HG03095 (cell line): ENCODE data around the gene CLSTN1.

Source experiments
- ATAC-seq: cut with Tn5 transposase; IDR thresholded peaks from one replicate; pipeline ENCODE4 v1.9.1; 2021; ENCODE audit warnings: moderate library complexity; ENCODE audit not compliant: unreplicated experiment

The CLSTN1 gene

DNA sequence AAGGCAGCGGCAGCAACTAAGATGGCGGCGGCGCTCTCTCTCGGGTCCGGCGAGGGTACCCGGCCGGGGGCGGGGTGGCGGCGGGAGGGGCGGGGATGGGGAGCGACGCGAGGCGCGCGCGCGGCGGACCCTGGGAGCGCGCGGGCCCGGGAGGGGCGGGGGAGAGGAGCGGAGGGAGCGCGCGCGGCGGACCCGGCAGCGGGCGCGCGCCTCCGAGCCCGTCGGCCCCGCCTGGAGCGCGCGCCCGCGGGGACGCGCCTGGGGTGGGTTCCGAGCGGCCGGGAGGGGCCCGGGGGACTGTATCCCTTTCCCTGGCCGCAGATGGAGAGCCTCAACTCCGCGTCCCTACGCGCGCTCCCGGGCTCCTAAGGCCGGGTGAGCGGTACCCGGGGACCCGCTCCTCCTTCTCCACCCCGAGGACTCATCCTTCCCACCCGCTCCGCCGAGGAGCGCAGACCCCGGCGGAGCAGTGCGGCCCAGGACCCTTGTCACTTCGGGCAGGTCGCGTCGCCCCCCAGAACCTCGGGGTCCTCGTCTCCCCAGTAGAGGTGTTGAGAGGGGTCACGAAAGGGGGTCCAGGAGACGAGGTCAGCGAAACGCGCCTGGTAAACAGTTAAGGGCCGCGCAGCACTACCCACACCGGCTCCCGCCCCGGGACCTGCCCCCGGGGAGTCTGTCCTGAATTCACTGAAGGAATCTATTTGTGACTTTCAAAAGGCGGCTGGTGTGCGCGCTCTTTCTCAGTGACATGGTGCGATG is at the start of gene CLSTN1:
TSS of gene CLSTN1 (minus strand) at position 23 of the 759 bp plus-strand sequence. CDS start 232 bp downstream, outside the sequence.
- ATAC-seq: peak; percentile 39

GRCh38 chr1:9873385-9873784 is 49.6 kb upstream of the CLSTN1 start:
- no peak for ATAC-seq

DNA sequence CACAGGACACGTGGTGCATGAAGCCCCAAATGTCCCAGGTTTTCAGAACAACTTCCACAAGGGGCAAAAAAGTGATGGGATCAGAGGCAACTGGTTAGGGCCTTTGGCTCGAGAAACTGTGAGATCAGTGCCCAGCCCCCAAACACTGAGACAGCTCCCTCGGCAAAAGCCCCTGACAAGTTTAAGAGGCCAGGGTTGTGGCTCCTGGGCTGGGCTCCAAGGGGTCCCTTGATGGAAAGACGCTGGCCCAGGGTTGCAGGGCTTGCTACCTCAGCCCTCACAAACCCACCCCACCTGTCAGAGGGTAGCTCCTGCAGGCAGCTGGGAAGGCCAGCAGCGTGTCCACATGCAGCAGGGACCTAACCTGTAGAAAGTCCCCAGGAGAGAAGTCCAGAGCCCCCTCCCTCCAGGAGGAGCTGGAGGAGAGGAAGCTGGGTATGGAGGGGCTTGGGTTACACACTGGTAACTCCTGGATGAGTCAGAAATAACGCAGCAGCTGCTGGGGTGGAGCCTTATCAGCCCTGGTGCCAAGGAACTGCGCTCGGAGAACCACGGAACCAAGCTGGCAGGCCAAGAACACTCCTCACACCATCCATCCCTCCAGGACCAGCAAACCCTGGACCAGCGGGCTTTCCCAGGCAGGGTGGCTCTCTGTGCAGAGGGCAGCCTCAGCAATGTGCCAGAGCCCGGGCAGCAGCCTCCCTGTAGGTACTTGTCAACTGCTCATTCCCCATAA is 48.8 kb upstream of the CLSTN1 start:
- ATAC-seq: no peak

GRCh38 chr1:9871707-9872425 is 48.1 kb upstream of the CLSTN1 start:
- no peak for ATAC-seq

- no peak for ATAC-seq
Measured at GRCh38 chr1:9871021-9871420, 47.3 kb upstream of the CLSTN1 start.

- ATAC-seq: no peak
Measured at GRCh38 chr1:9870572-9870971, 46.8 kb upstream of the CLSTN1 start.

DNA sequence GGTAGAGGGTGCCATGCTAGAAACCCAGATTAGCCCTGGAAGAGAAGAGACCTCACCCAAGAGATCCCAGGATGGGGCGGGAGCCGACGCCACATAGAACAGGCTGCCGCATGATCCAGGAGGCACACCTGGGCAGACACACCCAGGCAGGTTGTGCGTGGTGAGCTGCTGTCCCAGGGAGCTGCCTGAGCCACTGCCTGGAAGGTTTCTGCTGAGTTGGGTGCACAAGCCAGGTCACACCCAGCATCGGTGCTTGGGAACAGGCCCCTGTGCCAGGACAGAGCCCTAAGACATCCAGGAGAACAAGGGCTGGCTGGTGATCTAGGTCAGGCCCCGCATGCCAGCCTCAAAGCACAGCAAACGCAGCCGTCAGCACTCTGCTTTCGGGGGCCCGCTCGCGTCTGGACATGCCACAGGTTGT is 46.1 kb upstream of the CLSTN1 start:
- ATAC-seq: no peak

GRCh38 chr1:9868244-9868590 is 44.5 kb upstream of the CLSTN1 start:
- ATAC-seq: no peak

DNA sequence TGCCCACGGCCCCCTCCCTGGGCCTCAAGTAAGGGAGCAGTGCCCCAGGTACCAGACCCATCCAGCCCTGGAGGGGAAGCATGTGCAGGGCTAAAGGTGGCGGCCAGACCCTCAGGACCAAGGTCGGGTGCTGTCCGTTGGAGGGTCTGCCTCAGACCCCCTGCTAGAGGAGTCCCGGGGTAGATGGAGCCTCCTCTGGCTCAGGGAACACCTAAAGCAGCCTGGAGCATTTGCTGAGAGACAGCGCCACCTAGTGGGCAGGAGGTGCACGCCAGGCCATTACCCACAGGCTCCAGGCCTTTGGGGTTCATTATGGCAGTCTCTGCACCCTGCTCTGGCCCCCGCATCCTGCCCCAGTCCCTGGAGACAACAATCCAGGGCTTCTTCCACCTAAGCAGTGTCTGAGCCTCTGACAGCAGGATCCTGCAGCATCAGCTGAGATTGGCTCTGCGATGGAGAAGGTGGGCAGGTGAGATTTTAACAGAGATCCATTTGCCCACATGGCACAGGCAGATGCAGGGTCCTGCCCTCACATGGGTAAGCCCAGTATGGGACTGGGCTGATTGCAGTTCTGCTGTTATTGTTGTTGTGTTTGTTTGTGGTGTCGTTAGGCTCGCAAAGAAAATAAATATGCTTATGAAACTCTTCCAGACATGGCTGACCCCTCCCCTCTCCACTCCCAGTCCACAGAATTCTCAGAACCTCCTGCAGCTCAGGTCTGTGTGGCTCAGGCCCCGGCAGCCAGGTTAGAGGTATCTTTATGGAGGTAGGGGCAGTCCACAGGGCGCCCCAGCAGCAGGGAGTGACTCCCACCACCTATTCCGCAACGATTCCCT is 43.9 kb upstream of the CLSTN1 start:
- ATAC-seq: no peak

DNA sequence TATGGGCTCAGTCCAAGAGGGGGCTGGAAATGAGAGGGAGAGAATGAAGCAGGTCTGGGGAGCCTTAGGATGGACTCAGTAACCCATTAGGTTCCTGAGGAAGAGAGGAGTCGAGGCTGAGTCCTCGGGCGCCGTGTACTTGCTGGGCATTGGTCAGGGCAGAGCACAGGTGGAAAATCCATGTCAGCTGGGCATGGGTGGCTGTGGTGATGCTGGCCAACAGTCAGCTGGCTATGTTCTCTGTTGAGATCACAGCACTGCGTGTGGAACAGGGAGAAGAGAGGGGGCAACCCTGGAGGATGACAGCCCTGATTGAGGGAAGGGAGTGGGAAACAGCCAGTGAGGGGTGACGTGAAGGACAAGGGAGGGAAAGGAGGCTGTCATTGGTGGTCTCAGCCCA is 43.1 kb upstream of the CLSTN1 start:
- no peak for ATAC-seq

GRCh38 chr1:9865724-9866123 is 42.0 kb upstream of the CLSTN1 start:
- no peak for ATAC-seq

DNA sequence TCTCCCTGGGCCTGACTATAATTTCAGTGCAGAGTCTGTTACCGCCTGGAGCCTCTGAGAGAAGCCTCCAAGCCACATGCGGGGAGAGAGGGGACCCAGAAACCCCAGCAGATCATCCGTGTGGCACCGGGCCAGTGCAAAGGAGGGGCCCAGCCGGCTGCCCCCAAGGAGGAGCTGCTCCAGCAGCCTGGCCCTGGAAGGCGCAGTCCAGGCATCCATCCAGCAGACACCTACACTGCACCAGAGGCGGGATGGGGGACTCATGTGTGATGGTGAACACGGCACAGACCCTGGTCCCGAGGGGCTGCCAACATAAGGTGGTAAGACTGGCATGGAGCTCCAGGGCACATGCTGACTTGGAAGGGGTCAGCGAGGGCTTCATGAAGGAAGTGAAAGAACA is 39.6 kb upstream of the CLSTN1 start:
- no peak for ATAC-seq

- ATAC-seq: no peak
Measured at GRCh38 chr1:9861360-9861759, 37.6 kb upstream of the CLSTN1 start.

- no peak for ATAC-seq
Measured at GRCh38 chr1:9860887-9861286, 37.1 kb upstream of the CLSTN1 start.

- ATAC-seq: no peak
Measured at GRCh38 chr1:9859281-9860014, 35.7 kb upstream of the CLSTN1 start.

GRCh38 chr1:9858293-9859035 is 34.7 kb upstream of the CLSTN1 start:
- no peak for ATAC-seq

DNA sequence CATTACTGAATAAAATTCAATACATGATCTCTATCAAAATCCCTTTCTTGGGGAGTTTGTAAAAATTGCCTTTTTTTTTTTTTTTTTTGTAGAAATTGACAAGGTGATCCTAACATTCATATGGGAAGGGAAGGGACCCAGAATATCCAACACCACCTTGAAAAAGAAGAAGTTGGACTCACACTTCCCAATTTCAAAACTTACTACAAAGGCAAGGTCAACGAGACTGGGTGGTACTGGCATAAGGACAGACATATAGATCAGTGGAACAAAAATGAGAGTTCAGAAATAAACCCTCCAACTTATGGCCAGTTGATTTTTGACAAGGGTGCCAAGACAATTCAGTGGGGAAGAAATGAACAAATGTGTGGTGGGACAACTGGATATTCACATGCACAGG is 31.4 kb upstream of the CLSTN1 start:
- ATAC-seq: no peak

- no peak for ATAC-seq
Measured at GRCh38 chr1:9853249-9853595, 29.5 kb upstream of the CLSTN1 start.

DNA sequence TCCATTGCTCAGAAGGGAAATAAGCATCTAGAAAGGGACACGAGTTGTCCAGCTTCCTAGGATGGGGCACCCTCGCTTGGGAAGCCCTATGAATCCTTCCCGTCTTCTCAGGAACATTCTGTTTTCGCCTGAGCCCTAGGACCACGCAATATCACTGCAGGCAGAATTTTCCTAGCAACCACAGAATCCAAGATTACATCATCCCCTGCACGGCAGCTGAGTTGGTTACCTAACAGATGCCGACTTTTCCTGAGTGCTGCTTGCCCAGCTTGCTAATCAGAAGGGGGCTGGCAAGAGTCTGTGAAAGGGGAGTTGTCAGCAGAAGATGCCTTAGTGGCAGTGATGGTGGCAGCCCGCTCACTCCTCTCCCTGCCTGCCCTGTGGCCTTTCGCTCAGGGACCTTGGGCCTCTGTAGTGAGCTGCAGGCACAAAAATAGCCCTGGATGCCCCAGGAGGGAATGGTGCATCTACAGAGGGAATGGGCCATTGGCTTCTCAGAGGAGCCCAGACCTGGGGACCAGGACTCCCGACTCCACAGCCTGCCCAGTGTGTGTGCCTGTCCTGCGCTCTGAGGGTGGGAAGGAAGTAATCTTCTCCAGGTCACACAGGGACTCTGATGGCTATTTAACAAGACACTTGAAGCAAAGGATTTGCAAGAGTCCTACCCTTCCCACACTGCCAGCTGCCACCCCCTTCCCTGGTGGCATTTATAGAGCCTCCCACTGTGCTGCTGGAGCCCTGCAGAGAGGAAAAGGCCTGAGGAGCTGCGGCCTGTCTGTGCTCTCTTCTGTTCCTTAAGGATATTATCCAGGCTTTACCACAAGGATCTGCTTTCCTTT is 28.9 kb upstream of the CLSTN1 start:
- ATAC-seq: no peak
